Measurements from ENCODE around the gene PLXNA4. TPM values are rescaled to one million over a fixed set of nuclear protein-coding genes. Genes with fewer than 3 reads are reported as not detected.

PLXNA4 gene
- total RNA-seq, 1 donor from 2014 or later, result 21.7 TPM

DNA sequence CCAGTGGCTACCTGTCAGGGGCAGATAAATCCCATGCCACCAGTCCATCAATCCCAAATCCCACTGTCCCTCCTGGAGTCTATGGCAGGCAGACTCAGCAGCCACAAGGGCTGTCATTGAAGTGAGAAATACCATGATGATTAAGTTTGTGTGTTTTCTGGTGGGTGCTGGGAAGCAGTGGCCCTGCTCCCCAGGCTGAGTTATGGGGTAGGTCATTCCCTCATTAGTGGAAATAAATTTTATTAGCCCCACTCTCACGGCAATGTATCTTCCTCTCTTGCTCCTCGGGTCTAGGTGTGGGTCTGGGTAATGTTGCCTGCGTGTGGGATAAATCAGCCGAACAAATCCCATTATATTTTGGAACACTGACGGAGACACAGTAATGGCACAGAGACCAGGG lies 76.8 kb downstream of the PLXNA4 start:
- no peaks in the 10 kb centered on the region for H3K27me3 Mint-ChIP-seq (ENCODE audit: low read depth)
- peaks cover 21% of the 10 kb centered on the region for H3K4me1 Mint-ChIP-seq
- no peak overlapping the region for H3K4me3 Mint-ChIP-seq
- DNase-seq (ENCODE audit: low read depth, low spot score), result no peak
- peaks cover 2% of the 10 kb centered on the region for H3K36me3 Mint-ChIP-seq (ENCODE audit: low read depth)
- H3K27ac Mint-ChIP-seq (ENCODE audit: unreplicated experiment), result peak overlapping the region; percentile 27
- peaks cover 2% of the 10 kb centered on the region for H3K9me3 Mint-ChIP-seq
- TF ChIP-seq, protein P1, sequence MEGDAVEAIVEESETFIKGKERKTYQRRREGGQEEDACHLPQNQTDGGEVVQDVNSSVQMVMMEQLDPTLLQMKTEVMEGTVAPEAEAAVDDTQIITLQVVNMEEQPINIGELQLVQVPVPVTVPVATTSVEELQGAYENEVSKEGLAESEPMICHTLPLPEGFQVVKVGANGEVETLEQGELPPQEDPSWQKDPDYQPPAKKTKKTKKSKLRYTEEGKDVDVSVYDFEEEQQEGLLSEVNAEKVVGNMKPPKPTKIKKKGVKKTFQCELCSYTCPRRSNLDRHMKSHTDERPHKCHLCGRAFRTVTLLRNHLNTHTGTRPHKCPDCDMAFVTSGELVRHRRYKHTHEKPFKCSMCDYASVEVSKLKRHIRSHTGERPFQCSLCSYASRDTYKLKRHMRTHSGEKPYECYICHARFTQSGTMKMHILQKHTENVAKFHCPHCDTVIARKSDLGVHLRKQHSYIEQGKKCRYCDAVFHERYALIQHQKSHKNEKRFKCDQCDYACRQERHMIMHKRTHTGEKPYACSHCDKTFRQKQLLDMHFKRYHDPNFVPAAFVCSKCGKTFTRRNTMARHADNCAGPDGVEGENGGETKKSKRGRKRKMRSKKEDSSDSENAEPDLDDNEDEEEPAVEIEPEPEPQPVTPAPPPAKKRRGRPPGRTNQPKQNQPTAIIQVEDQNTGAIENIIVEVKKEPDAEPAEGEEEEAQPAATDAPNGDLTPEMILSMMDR (conservative IDR thresholded peaks at IDR 0.05), result no peak

DNA sequence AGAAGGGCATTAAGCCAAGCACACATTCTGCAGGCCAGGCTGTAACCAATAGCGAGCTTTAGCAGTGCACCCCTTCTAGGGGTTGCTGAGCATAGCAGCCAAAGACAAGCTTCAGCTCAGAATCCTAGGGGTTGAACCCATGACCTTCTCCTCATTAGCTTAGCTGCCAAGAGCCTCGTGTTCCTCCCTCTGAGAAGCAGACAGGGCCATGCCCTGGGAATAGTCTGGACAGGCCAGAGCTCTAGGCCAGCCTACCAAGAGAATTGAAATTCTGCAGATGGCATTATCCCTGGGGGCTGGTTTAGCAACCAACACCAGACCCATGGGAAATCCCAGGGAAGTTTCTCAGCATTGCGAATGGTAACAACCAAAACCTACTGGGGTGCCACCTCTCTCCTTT lies 77.2 kb downstream of the PLXNA4 start:
- no peak for DNase-seq (ENCODE audit: low read depth, low spot score)
- Mint-ChIP-seq H3K27ac (ENCODE audit: unreplicated experiment) (peak overlapping the region; percentile 27), H3K27me3 (ENCODE audit: low read depth) (no peaks in the 10 kb centered on the region), H3K36me3 (ENCODE audit: low read depth) (peaks cover 2% of the 10 kb centered on the region), H3K4me1 (peaks cover 21% of the 10 kb centered on the region), H3K9me3 (peaks cover 2% of the 10 kb centered on the region), H3K4me3 (no peak overlapping the region)
- TF ChIP-seq, protein P1 (conservative IDR thresholded peaks at IDR 0.05), result no peak

DNA sequence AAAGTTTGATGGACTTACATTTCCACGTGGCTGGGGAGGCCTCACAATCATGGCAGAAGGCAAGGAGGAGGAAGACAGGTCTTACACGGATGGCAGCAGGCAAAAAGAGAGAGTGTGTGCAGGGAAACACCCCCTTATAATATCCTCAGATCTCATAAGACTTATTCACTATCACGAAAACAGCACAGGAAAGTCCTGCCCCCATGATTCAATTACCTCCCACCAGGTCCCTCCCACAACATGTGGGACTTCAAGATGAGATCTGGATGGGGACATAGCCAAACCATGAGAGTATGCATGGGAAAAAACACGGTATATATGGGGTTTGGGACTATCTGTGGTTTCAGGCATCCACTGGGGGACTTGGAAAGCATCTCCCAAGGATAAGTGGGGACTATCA lies 78.0 kb downstream of the PLXNA4 start:
- H3K4me3 Mint-ChIP-seq, result no peak overlapping the region
- TF ChIP-seq, protein P1 (conservative IDR thresholded peaks at IDR 0.05), result no peak
- H3K9me3 Mint-ChIP-seq, result peaks cover 2% of the 10 kb centered on the region
- no peak overlapping the region for H3K27ac Mint-ChIP-seq (ENCODE audit: unreplicated experiment)
- no peaks in the 10 kb centered on the region for H3K27me3 Mint-ChIP-seq (ENCODE audit: low read depth)
- DNase-seq (ENCODE audit: low read depth, low spot score), result no peak
- peaks cover 21% of the 10 kb centered on the region for H3K4me1 Mint-ChIP-seq
- H3K36me3 Mint-ChIP-seq (ENCODE audit: low read depth), result peaks cover 2% of the 10 kb centered on the region

DNA sequence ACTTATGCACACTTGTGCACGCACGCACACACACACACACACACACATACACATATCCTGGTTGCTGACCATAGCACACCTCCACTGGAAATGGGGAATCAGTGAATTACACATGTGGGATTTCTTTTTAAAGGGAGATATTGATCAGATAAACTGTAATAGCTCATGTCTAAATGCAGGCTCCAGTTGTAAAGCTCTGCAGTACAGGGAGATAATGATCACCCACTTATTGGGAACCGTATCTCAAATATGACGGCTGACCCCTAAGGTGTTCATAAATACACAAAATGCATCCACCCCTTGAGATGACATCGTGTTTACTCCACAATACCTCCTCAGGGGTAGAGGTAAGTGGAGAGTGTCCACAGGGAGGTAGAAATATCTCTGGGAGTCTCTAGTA lies 79.2 kb downstream of the PLXNA4 start:
- H3K4me3 Mint-ChIP-seq, result no peak overlapping the region
- DNase-seq (ENCODE audit: low read depth, low spot score), result no peak
- peaks cover 27% of the 10 kb centered on the region for H3K4me1 Mint-ChIP-seq
- H3K36me3 Mint-ChIP-seq (ENCODE audit: low read depth), result peaks cover 2% of the 10 kb centered on the region
- H3K27me3 Mint-ChIP-seq (ENCODE audit: low read depth), result no peaks in the 10 kb centered on the region
- peak overlapping the region; percentile 50 for H3K27ac Mint-ChIP-seq (ENCODE audit: unreplicated experiment)
- H3K9me3 Mint-ChIP-seq, result peaks cover 2% of the 10 kb centered on the region
- TF ChIP-seq, protein P1 (conservative IDR thresholded peaks at IDR 0.05), result no peak

DNA sequence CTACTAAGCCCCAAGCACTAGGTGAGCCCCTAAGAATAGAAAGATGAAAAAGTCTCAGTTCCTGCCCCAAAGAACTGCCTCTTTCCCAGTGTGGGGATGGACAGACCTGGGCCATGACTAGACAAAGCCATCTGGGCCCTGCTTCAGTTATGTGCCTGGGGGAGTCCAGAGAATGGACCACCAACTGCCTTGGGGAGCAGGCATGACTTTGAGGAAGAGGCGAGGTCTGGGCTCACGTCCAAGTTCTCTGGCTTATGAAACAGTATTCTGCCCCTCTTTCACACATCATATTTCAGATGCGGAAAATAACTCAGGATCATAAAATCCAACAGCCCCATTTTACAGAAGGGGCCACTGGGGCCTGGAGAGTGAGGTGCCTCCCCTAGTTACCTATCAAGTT lies 80.3 kb downstream of the PLXNA4 start:
- H3K27me3 Mint-ChIP-seq (ENCODE audit: low read depth), result no peaks in the 10 kb centered on the region
- H3K4me1 Mint-ChIP-seq, result peaks cover 32% of the 10 kb centered on the region
- no peak overlapping the region for H3K27ac Mint-ChIP-seq (ENCODE audit: unreplicated experiment)
- DNase-seq (ENCODE audit: low read depth, low spot score), result no peak
- peaks cover 2% of the 10 kb centered on the region for H3K9me3 Mint-ChIP-seq
- H3K4me3 Mint-ChIP-seq, result no peak overlapping the region
- H3K36me3 Mint-ChIP-seq (ENCODE audit: low read depth), result peaks cover 1% of the 10 kb centered on the region
- TF ChIP-seq, protein P1 (conservative IDR thresholded peaks at IDR 0.05), result no peak

DNA sequence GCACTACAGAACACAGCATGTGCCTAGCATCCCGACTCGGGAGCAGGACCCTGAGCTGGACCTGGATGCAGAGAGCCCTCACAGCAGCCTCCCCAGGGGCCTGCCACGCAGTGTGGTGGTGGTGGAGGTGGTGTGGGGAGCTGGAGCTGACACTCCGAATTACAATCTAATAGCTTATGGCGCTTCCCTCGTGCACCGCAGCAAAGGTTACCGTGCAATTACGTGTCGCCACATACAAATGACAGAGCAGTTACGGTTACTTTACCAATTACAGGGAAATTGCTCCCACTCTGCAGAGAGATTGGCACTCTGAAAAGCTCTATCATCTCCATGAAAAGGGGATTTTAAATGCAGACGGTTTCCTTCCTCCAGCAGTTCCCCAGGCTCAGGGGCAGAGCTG lies 81.8 kb downstream of the PLXNA4 start:
- Mint-ChIP-seq H3K4me3 (no peak overlapping the region), H3K36me3 (ENCODE audit: low read depth) (no peaks in the 10 kb centered on the region), H3K9me3 (peaks cover 2% of the 10 kb centered on the region), H3K4me1 (peaks cover 28% of the 10 kb centered on the region), H3K27me3 (ENCODE audit: low read depth) (no peaks in the 10 kb centered on the region), H3K27ac (ENCODE audit: unreplicated experiment) (no peak overlapping the region)
- TF ChIP-seq, protein P1 (conservative IDR thresholded peaks at IDR 0.05), result no peak
- DNase-seq (ENCODE audit: low read depth, low spot score), result no peak
